Upper lobe of left lung (tissue), 4 donors: Measurements from ENCODE around the gene PLEK.

ENCODE experiments used
- CTCF ChIP-seq, 6 experiments: fragments of 450-650 bp in 4 of 6; fragments of 200-600 bp in 2 of 6; sonication (generic) in 2 of 6; IDR thresholded peaks; one replicate each; pipeline ENCODE4 v1.5.1; 2016 to 2019; ENCODE audit warnings: antibody characterized with exemption in 6 of 6
- EP300 ChIP-seq, 4 donors: sonication (generic); formaldehyde crosslinking; IDR thresholded peaks; one replicate each; pipeline ENCODE4 v1.5.1; 2017; ENCODE audit warnings: antibody characterized with exemption in 4 of 4, control low read depth in 2 of 4
- POLR2AphosphoS5 ChIP-seq, 2 donors: sonication (generic); formaldehyde crosslinking; IDR thresholded peaks; one replicate each; pipeline ENCODE4 v1.5.1; 2017; ENCODE audit warnings: antibody characterized with exemption in 2 of 2

- no peak for TF ChIP-seq CTCF (IDR thresholded peaks at IDR 0.05)
- no peak for TF ChIP-seq POLR2AphosphoS5 (IDR thresholded peaks at IDR 0.05)
- TF ChIP-seq EP300 (IDR thresholded peaks at IDR 0.05), result no peak
Measured at GRCh38 chr2:68386365-68386764, 21.3 kb downstream of the PLEK start.
